WTC11 (cell line): ENCODE results near the gene ATP13A1. TPM values are rescaled to one million over a fixed set of nuclear protein-coding genes. Genes with fewer than 3 reads are reported as not detected.

ENCODE experiments used
- ATAC-seq: fragments of 200-7000 bp; cut with Tn5 transposase; 2 replicates; pipeline ENCODE4 v1.10.0; 2021; ENCODE audit warnings: mild to moderate bottlenecking, moderate library complexity
- CTCF ChIA-PET: fragments of 300-600 bp; sonication (Branson Sonifier 250); formaldehyde crosslinking; loops from one replicate; lab custom pipeline; 2021; ENCODE audit warnings: antibody characterized with exemption; lab: Charles Lee
- POLR2A ChIA-PET: fragments of 350-600 bp; sonication (Branson Sonifier 250); formaldehyde crosslinking; loops from one replicate; lab custom pipeline; 2021; ENCODE audit warnings: antibody characterized with exemption; lab: Charles Lee
- DNase-seq: peaks from one replicate; pipeline ENCODE4 v3.0.0; 2021; ENCODE audit warnings: low spot score
- H3K27ac Mint-ChIP-seq: 2 replicates; pipeline ENCODE4 v1.8.0; 2021; ENCODE audit warnings: mixed read lengths
- H3K27me3 Mint-ChIP-seq: 2 replicates; pipeline ENCODE4 v1.8.0; 2021; ENCODE audit warnings: low read depth, mild to moderate bottlenecking, moderate library complexity, mixed read lengths
- H3K36me3 Mint-ChIP-seq: 2 replicates; pipeline ENCODE4 v1.8.0; 2021; ENCODE audit warnings: mixed read lengths
- H3K4me1 Mint-ChIP-seq: 2 replicates; pipeline ENCODE4 v1.8.0; 2022; ENCODE audit warnings: mixed read lengths
- H3K4me3 Mint-ChIP-seq: 2 replicates; pipeline ENCODE4 v1.8.0; 2021; ENCODE audit warnings: mild to moderate bottlenecking, moderate library complexity, mixed read lengths
- H3K9me3 Mint-ChIP-seq: 2 replicates; pipeline ENCODE4 v1.8.0; 2021; ENCODE audit warnings: mixed read lengths
- AR ChIP-seq: fragments of 250-450 bp; sonication (Bioruptor Pico); IDR thresholded peaks from 2 replicates; pipeline ENCODE4 v1.9.0; 2021; ENCODE audit warnings: mild to moderate bottlenecking
- ATF1 ChIP-seq: sonication (generic); formaldehyde crosslinking; IDR thresholded peaks from 2 replicates; pipeline ENCODE4 v1.8.1; 2023; ENCODE audit warnings: mild to moderate bottlenecking, moderate library complexity, missing genetic modification reagents
- E2F4 ChIP-seq: sonication (generic); formaldehyde crosslinking; IDR thresholded peaks from 2 replicates; pipeline ENCODE4 v1.8.1; 2022; ENCODE audit warnings: low read depth, mild to moderate bottlenecking, moderate library complexity, missing genetic modification reagents, borderline replicate concordance
- E2F5 ChIP-seq: sonication (generic); formaldehyde crosslinking; IDR thresholded peaks from 2 replicates; pipeline ENCODE4 v1.8.1; 2022; ENCODE audit warnings: mild to moderate bottlenecking, moderate library complexity, missing genetic modification reagents
- EMX1 ChIP-seq: fragments of 250-450 bp; sonication (Bioruptor Pico); IDR thresholded peaks from 2 replicates; pipeline ENCODE4 v1.8.0; 2021; ENCODE audit warnings: mild to moderate bottlenecking
- ETV6 ChIP-seq: sonication (generic); formaldehyde crosslinking; IDR thresholded peaks from 2 replicates; pipeline ENCODE4 v1.8.1; 2022; ENCODE audit warnings: mild to moderate bottlenecking, missing genetic modification reagents
- FOXJ3 ChIP-seq: sonication (generic); formaldehyde crosslinking; IDR thresholded peaks from 2 replicates; pipeline ENCODE4 v1.9.0; 2021; ENCODE audit warnings: missing genetic modification reagents, mild to moderate bottlenecking, borderline replicate concordance
- HMGXB4 ChIP-seq: sonication (generic); formaldehyde crosslinking; IDR thresholded peaks from 2 replicates; pipeline ENCODE4 v1.8.1; 2023; ENCODE audit warnings: mild to moderate bottlenecking, moderate library complexity, missing genetic modification reagents
- JAZF1 ChIP-seq: fragments of 250-450 bp; sonication (Bioruptor Pico); IDR thresholded peaks from 2 replicates; pipeline ENCODE4 v1.9.0; 2021; ENCODE audit warnings: moderate library complexity, mild to moderate bottlenecking, inconsistent platforms
- MYBL2 ChIP-seq: sonication (generic); formaldehyde crosslinking; IDR thresholded peaks from 2 replicates; pipeline ENCODE4 v1.8.1; 2023; ENCODE audit warnings: mild to moderate bottlenecking, moderate library complexity, missing genetic modification reagents
- RELA ChIP-seq: sonication (generic); formaldehyde crosslinking; IDR thresholded peaks from 2 replicates; pipeline ENCODE4 v1.8.1; 2022; ENCODE audit warnings: missing genetic modification reagents, mild to moderate bottlenecking, borderline replicate concordance
- SMAD3 ChIP-seq: sonication (generic); formaldehyde crosslinking; IDR thresholded peaks from 2 replicates; pipeline ENCODE4 v1.8.0; 2022; ENCODE audit warnings: missing genetic modification reagents, mild to moderate bottlenecking, borderline replicate concordance
- SMAD4 ChIP-seq: sonication (generic); formaldehyde crosslinking; IDR thresholded peaks from 2 replicates; pipeline ENCODE4 v1.8.0; 2022; ENCODE audit warnings: mild to moderate bottlenecking, missing genetic modification reagents
- TP53 ChIP-seq: sonication (generic); formaldehyde crosslinking; IDR thresholded peaks from 2 replicates; pipeline ENCODE4 v1.8.1; 2023; ENCODE audit warnings: mild to moderate bottlenecking, missing genetic modification reagents
- USF1 ChIP-seq: sonication (generic); formaldehyde crosslinking; IDR thresholded peaks from 2 replicates; pipeline ENCODE4 v1.8.0; 2022; ENCODE audit warnings: mild to moderate bottlenecking, missing genetic modification reagents
- ZBTB43 ChIP-seq: sonication (generic); formaldehyde crosslinking; IDR thresholded peaks from 2 replicates; pipeline ENCODE4 v1.8.1; 2023; ENCODE audit warnings: mild to moderate bottlenecking, missing genetic modification reagents
- ZNF219 ChIP-seq: sonication (generic); formaldehyde crosslinking; IDR thresholded peaks from 2 replicates; pipeline ENCODE4 v1.8.0; 2023; ENCODE audit warnings: missing genetic modification reagents, mild to moderate bottlenecking, borderline replicate concordance
- ZNF317 ChIP-seq: sonication (generic); formaldehyde crosslinking; IDR thresholded peaks from 2 replicates; pipeline ENCODE4 v1.8.1; 2023; ENCODE audit warnings: low read depth, mild to moderate bottlenecking, moderate library complexity, missing genetic modification reagents, borderline replicate concordance
- ZNF423 ChIP-seq: fragments of 250-450 bp; sonication (Bioruptor Pico); IDR thresholded peaks from 2 replicates; pipeline ENCODE4 v2.1.2; 2022; ENCODE audit warnings: mild to moderate bottlenecking, moderate library complexity
- total RNA-seq: library from RNA; stranded (reverse); gene quantifications from 3 replicates; pipeline ENCODE4 v1.2.3, GENCODE V29; 2021

Gene ATP13A1
- total RNA-seq, 1 experiment from 2014 or later = 82.6 TPM

- TF ChIP-seq E2F5 (CRISPR knock-in tag) (no peak), ATF1 (no peak), TP53 (CRISPR knock-in tag) (no peak), ZBTB43 (no peak), HMGXB4 (CRISPR knock-in tag) (no peak), SMAD4 (CRISPR knock-in tag) (no peak), SMAD3 (CRISPR knock-in tag) (no peak), ETV6 (CRISPR knock-in tag) (no peak)
These were observed 29.6 kb downstream of the ATP13A1 start (continued) for GRCh38 chr19:19633711-19634515.

GRCh38 chr19:19632661-19633060 is 30.8 kb downstream of the ATP13A1 start:
- Mint-ChIP-seq H3K4me1 (peaks cover 3% of the 10 kb centered on the region; the same call in 1 of the 2 replicates), H3K9me3 (no peaks in the 10 kb centered on the region), H3K27ac (no peak overlapping the region)
- no peak for TF ChIP-seq ZNF423 (CRISPR knock-in tag)
- TF ChIP-seq FOXJ3 = no peak
- TF ChIP-seq EMX1 (CRISPR knock-in tag) = no peak
- no peak for TF ChIP-seq E2F4
- TF ChIP-seq, all 79 proteins: peak for 0
- Mint-ChIP-seq H3K4me3 (no peak overlapping the region), H3K27me3 (no peaks in the 10 kb centered on the region), H3K36me3 (peaks cover 19% of the 10 kb centered on the region)
- CTCF ChIA-PET = interaction anchor here (1.0 kb wide), 1 partner anchor 80 kb away, joined by 3 read pairs; no protein-coding TSS in a partner anchor
- POLR2A ChIA-PET = no interaction called here
- ATAC-seq = no peak
- no peak for DNase-seq

GRCh38 chr19:19631346-19631745 is 32.1 kb downstream of the ATP13A1 start:
- DNase-seq (no peak), ATAC-seq (no peak)
- Mint-ChIP-seq H3K9me3 (no peaks in the 10 kb centered on the region), H3K27me3 (no peaks in the 10 kb centered on the region; the same call in 1 of the 2 replicates), H3K4me1 (peaks cover 13% of the 10 kb centered on the region), H3K36me3 (peaks cover 20% of the 10 kb centered on the region), H3K4me3 (no peak overlapping the region), H3K27ac (no peak overlapping the region)
- no peak for TF ChIP-seq ZNF219 (CRISPR knock-in tag)
- TF ChIP-seq ZNF317 = no peak
- no peak for TF ChIP-seq RELA (CRISPR knock-in tag)
- TF ChIP-seq MYBL2 (CRISPR knock-in tag) = no peak
- no peak for TF ChIP-seq USF1 (CRISPR knock-in tag)
- TF ChIP-seq AR (CRISPR knock-in tag) = no peak
- no peak for TF ChIP-seq JAZF1 (CRISPR knock-in tag)
- ChIA-PET POLR2A (no interaction called here), CTCF (interaction anchor here (1.2 kb wide), 2 partner anchors 12 to 77 kb away, joined by 3 to 5 read pairs; partner anchors contain the start of gene GMIP)
